ENCODE data around the gene PTPRD.

DNA sequence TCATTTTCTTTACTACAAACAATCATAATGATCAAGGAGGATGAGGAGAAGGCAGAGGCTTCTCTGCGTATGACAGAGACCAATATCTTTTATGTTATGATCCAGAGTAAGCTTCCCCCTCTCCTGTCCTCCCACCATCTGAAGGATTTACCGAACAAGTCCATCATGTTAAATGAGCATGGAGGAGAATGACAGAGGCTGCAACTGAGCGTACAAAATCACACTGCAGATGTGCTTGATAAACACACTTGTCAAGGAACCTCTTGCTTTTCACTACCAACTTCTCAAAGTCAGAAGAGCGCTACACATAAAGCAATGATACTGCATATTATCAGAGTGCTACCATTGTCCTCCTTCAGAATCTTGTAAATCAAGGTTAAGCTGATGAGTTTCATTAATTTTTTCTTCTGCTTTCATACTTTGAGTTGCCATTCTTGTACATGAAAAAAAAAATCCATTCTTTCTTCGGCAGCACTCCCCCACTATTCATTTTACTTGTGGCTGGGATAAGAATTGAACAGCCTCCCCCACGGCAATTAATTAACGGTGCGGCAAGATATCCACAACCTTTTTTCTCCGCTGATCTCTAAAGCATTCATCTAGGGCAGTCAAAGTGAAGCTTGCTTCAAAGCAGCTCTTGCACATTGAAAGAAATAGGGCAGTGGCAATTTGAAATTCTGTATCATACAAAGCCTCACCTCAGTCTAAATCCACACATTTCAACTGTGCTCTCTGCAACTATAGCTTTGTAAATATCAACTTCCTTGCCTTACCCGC lies 2139.4 kb downstream of the PTPRD start:
- TF ChIP-seq POLR2A (IDR thresholded peaks at IDR 0.05; ENCODE audit: low read depth, low read length), result no peak
- no peak for TF ChIP-seq TAF1 (IDR thresholded peaks at IDR 0.05; ENCODE audit: borderline replicate concordance, low read depth, low read length)

Measured in GM12892 (cell line).